ENCODE measurements around the gene AIM2. TPM values are rescaled to one million over a fixed set of nuclear protein-coding genes. Genes with fewer than 3 reads are reported as not detected.
"Not testable (repeated sequence)": the region's sequence is repeated elsewhere in the genome, so short reads cannot be mapped to it uniquely, and the experiment has no call there.

Gene AIM2
- total and polyA plus RNA-seq, 10 of the 15 experiments (the other 5 are each of a cell fraction or from before 2014, with no cell fraction given), result 7.9 to 35.7 (median 12.8) TPM

DNA sequence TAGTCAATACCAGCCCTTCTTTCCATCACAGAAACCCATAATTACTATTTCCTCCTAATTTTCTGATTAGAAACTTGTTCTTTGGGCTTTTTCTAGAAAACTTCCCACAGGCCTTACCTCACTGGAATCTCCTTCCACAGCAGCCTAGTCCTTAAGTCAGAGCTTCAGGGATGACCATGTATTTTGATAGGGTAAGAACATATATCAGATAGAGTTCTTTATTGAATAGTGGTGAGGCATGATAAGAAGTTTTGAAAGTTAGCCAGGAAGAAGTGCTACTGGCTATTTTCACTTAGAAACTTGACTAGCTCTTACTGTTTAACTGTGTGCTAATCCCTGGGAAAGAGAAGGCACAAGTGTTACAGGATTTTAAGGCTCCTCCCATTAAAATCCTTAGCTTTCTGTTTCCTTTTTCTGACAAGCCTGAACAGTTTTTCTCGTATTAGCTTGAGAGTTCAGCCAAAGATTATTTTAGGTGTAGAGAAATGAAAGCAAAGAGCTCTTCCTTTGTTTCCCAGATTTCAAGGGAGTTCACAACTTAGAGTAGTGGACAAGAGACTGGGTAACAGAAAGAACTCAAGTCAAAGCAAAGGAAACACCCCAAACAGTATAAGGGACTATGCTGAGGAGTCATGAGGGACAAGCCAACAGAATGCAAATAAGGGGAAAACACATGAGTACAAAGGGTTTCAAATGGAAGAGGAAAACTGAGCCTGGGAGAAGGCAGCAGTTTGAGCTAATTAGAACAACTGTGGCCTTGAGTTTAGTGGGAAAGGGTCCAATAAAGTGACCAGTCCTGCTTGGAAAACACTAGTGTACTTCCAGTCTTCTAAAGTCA, 37.2 kb upstream of the AIM2 start (continued):
- no peak for TF ChIP-seq SUPT20H (IDR thresholded peaks at IDR 0.05; ENCODE audit: borderline replicate concordance, control insufficient read depth, low read depth, low read length)
- TF ChIP-seq SREBF2 (IDR thresholded peaks at IDR 0.05; ENCODE audit: low read length), result no peak
- no peak for TF ChIP-seq NFYB (IDR thresholded peaks at IDR 0.05; ENCODE audit: insufficient read depth, low read depth, low read length)
- no peak for TF ChIP-seq TCF3 (IDR thresholded peaks at IDR 0.05; ENCODE audit: borderline replicate concordance, insufficient read depth, low read depth, low read length)
- TF ChIP-seq ZBED1 (IDR thresholded peaks at IDR 0.05; ENCODE audit: borderline replicate concordance), result no peak
- no peak for TF ChIP-seq KDM1A (IDR thresholded peaks at IDR 0.05; ENCODE audit: borderline replicate concordance)
- no peak for TF ChIP-seq TCF12 (IDR thresholded peaks at IDR 0.05; ENCODE audit: low read depth, low read length)

DNA sequence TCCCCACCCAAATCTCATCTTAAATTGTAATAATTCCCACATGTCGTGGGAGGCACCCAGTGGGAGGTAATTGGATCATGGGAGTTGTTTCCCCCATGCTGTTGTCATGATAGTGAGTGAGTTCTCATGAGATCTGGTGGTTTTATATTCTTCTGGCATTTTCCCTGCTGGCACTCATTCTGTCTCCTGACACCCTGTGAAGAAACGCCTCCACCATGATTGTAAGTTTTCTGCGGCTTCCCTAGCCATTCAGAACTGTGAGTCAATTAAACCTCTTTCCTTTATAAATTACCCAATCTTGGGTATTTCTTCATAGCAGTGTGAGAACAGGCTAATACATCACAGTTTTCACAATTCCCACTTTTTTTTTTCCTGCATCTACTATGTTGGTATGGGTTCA, 26.5 kb upstream of the AIM2 start:
- in situ Hi-C loops (cut with MboI); FAIRE-seq; H3K79me2 ChIP-seq (ENCODE audit: control insufficient read depth, insufficient read depth, low read length); H3K36me3 ChIP-seq (ENCODE audit: control insufficient read depth in 2 of 2, insufficient read depth in 2 of 2, low read length in 1 of 2); CTCF ChIA-PET; H3K4me2 ChIP-seq (ENCODE audit: control insufficient read depth, insufficient read depth); H3K9ac ChIP-seq (ENCODE audit: control insufficient read depth, insufficient read depth, low read length); H3K4me3 ChIP-seq; DNase-seq (ENCODE audit: low read depth, low spot score); ATAC-seq; BruUV-seq (replicated peaks); intact Hi-C loops (cut with micrococcal nuclease; ENCODE audit: unreplicated experiment); H3K27me3 ChIP-seq (replicated peaks in 1 of 2; ENCODE audit: control insufficient read depth in 2 of 2, insufficient read depth in 2 of 2, low read length in 1 of 2); H3K27ac ChIP-seq (ENCODE audit: control insufficient read depth, insufficient read depth); H2AFZ ChIP-seq (ENCODE audit: control insufficient read depth, low read depth, low read length); H3K4me1 ChIP-seq (ENCODE audit: control insufficient read depth, insufficient read depth, low read length); H3K9me3 ChIP-seq (replicated peaks; ENCODE audit: control insufficient read depth, insufficient read depth, low read length); RAD21 ChIA-PET (ENCODE audit: unreplicated experiment); H4K20me1 ChIP-seq (ENCODE audit: control insufficient read depth, insufficient read depth); POLR2A ChIA-PET: not testable (repeated sequence)
- 50% methylated on average over 3 of the region's 3 CpGs for WGBS (ENCODE audit: insufficient coverage, insufficient replicate concordance, low lambda C conversion rate, missing lambda C conversion rate)
- SMC1A ChIA-PET (ENCODE audit: uncharacterized antibody, unreplicated experiment), result interaction anchor here (1.0 kb wide), 1 partner anchor 104 kb away, joined by 3 read pairs; no protein-coding TSS in a partner anchor

Measured in GM12878 (cell line).